Naive B cell (primary cell): ENCODE data around the gene MCRIP1. TPM values are rescaled to one million over a fixed set of nuclear protein-coding genes. Genes with fewer than 3 reads are reported as not detected.

Experiments used
- ATAC-seq, 2 donors: fragments of 150-1000 bp; cut with Tn5 transposase; 2 replicates each; pipeline ENCODE4 v1.10.0; 2021; ENCODE audit warnings: low read depth in 2 of 2, mild to moderate bottlenecking in 2 of 2, moderate library complexity in 2 of 2
- DNase-seq: peaks from one replicate; pipeline ENCODE4 v3.0.0; 2022
- H3K27ac Mint-ChIP-seq, 6 donors: one replicate each; pipeline ENCODE4 v1.8.0; 2020 to 2022; ENCODE audit warnings: mild to moderate bottlenecking in 6 of 6, mixed read lengths in 6 of 6, moderate library complexity in 5 of 6, inconsistent platforms in 2 of 6
- H3K27me3 Mint-ChIP-seq, 3 donors: one replicate each; pipeline ENCODE4 v1.8.0; 2021 to 2022; ENCODE audit warnings: mixed read lengths in 3 of 3, mild to moderate bottlenecking in 1 of 3
- H3K36me3 Mint-ChIP-seq, 2 donors: one replicate each; pipeline ENCODE4 v1.8.0; 2020 to 2022; ENCODE audit warnings: mixed read lengths in 2 of 2, inconsistent platforms in 1 of 2, mild to moderate bottlenecking in 1 of 2
- H3K4me1 Mint-ChIP-seq, 3 donors: one replicate each; pipeline ENCODE4 v1.8.0; 2020 to 2022; ENCODE audit warnings: mixed read lengths in 3 of 3, inconsistent platforms in 1 of 3, mild to moderate bottlenecking in 1 of 3, moderate library complexity in 1 of 3
- H3K4me3 Mint-ChIP-seq, 8 donors: one replicate each; pipeline ENCODE4 v1.8.0; 2020 to 2022; ENCODE audit warnings: mild to moderate bottlenecking in 8 of 8, mixed read lengths in 8 of 8, moderate library complexity in 8 of 8, inconsistent platforms in 2 of 8
- H3K9me3 Mint-ChIP-seq, 7 donors: one replicate each; pipeline ENCODE4 v1.8.0; 2020 to 2022; ENCODE audit warnings: mixed read lengths in 7 of 7, mild to moderate bottlenecking in 5 of 7, inconsistent platforms in 2 of 7, moderate library complexity in 1 of 7
- polyA plus RNA-seq, 6 donors: library from polyadenylated mRNA; unstranded; fragments of 300-500 nt; fragmentation: Illumina TruSeq; gene quantifications; one replicate each; pipeline ENCODE4 v1.2.3, GENCODE V29; 2021; ENCODE audit warnings: low read depth in 6 of 6

The MCRIP1 gene
- polyA plus RNA-seq, 6 donors from 2014 or later: 66.2 to 114 (median 77.4) TPM

DNA sequence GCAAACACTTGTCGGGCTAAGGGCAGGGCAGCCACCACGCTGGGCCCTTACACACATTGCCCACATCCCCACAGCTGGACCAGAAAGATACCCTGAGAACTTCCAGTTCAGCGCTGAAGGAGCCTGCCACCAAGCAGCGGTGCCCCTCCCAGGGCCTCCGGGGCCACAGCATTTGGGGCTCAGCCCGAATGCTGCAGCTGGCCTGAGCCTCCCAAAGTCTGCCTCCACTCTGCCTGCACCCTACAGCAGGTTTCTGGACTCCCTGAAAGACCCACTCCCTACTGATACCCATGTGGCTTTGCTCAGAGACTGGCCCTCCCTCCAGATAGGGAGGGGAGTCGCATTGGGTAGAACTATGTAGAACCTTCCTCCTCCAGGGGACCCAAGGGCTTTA is 1.5 kb downstream of the MCRIP1 start:
- DNase-seq (no peak), ATAC-seq (no peak)
- Mint-ChIP-seq H3K36me3 (no peaks in the 10 kb centered on the region), H3K4me3 (peak overlapping the region; percentile 85 to 97 (median 93)), H3K9me3 (no peaks in the 10 kb centered on the region), H3K4me1 (peaks cover 21 to 30% (median 29%) of the 10 kb centered on the region in 3 donors), H3K27ac (peak overlapping the region; percentile 76 to 98 (median 94)), H3K27me3 (no peaks in the 10 kb centered on the region)

DNA sequence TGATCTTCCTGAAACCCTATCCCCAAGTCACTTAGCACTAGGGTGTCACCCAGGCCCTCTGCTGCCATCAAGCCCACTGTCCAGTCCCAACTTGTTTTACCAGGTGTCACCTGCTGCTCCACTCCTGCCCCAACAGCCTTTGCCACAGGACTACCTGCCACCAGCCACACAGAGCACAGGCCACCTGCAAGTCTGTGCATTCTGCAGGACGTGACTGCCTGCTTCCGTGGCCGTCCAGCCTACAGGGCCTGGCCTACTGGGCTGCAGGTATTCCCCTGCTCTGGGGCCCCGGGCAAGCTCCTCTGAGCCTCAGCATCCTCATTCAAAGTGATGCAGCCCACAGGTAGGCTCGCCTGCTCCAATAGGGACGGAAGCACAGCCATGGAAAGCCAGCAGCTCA is 3.2 kb downstream of the MCRIP1 start:
- Mint-ChIP-seq H3K4me3 (peak overlapping the region in 2 of 8 donors; percentile 32 to 55), H3K9me3 (no peaks in the 10 kb centered on the region), H3K4me1 (peaks cover 22 to 35% (median 35%) of the 10 kb centered on the region in 3 donors), H3K27ac (no peak overlapping the region), H3K27me3 (no peaks in the 10 kb centered on the region), H3K36me3 (no peaks in the 10 kb centered on the region)
- ATAC-seq: no peak
- no peak for DNase-seq

DNA sequence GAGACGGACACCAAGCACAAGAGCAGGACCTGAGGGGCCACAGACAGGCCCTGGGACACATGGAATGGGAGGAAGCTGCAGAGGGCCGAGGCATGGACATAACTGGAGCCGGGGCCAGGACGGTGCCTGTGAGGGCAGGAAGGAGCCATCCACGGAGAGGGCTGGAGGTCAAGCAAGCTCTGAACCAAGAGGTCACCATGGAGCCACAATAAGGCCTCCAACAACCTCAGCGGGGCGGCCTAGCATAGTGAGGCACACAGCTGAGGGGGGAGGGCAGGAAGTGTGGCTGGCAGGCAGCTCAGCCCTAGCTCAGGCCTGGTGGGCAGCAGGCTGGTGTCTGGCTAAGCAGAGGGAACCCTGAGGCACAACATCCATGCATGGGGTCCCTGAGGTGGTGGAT is 4.4 kb downstream of the MCRIP1 start:
- DNase-seq: no peak

DNA sequence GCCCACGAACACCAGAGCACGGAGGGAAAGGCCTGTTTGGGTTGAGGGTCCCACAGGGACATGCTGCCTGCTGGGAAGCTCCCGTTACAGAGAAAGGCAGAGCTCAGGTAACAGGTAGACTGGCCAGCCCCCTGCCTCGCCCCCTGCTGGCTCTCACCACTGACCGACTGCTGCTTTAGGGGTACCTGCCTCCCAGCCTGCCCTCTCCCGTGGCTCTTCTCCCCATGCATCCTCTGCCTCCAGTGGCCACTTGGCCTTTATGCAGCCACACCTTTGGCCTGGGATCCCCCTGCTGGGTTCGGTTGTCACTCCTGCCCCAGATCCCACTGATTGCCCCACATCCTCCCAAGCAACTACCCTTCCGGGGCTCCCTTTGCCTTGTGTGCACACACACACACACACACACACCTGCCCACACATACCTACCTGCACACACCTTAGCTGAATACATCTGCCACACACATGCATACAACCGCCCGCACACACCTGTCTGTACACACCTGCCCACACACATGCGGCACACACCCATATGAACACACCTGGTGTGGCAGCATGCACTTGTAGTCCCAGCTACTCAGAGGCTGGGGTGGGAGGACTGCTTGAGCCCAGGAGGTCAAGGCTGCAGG is 7.1 kb downstream of the MCRIP1 start:
- DNase-seq: no peak
- Mint-ChIP-seq H3K4me1 (peaks cover 8 to 23% (median 13%) of the 10 kb centered on the region in 3 donors), H3K27me3 (no peaks in the 10 kb centered on the region), H3K4me3 (no peak overlapping the region), H3K27ac (peak overlapping the region in 2 of 6 donors; percentile 39 to 81), H3K9me3 (no peaks in the 10 kb centered on the region), H3K36me3 (no peaks in the 10 kb centered on the region)
- no peak for ATAC-seq

More for the DNA sequence above, 4.4 kb downstream of the MCRIP1 start:
- Mint-ChIP-seq H3K4me1 (peaks cover 20 to 35% (median 30%) of the 10 kb centered on the region in 3 donors), H3K9me3 (no peaks in the 10 kb centered on the region), H3K27ac (peak overlapping the region in 1 of 6 donors; percentile 72), H3K4me3 (no peak overlapping the region), H3K36me3 (no peaks in the 10 kb centered on the region), H3K27me3 (no peaks in the 10 kb centered on the region)
- no peak for ATAC-seq

DNA sequence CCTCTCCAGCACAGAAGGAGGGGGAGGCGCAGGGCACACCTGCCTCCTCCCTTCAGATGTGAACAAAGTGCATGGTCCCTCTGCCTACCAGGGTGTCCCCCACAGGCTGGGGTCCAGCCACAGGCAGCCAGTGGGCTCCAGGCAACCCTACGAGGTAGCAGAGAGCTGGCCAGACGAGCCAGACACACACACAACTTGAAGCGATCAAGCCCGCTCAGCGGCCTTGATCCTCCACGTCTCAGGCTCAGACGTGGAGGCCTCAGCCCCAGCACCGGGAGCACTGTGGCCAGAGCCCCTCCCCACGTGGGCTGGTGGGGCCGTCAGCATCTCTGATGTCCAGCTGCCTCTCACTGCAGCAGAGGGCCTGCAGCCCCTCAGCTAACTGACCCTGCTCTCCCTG is 8.5 kb downstream of the MCRIP1 start:
- Mint-ChIP-seq H3K36me3 (no peaks in the 10 kb centered on the region), H3K27ac (no peak overlapping the region), H3K9me3 (no peaks in the 10 kb centered on the region), H3K4me3 (no peak overlapping the region), H3K4me1 (peaks cover 8 to 17% (median 11%) of the 10 kb centered on the region in 3 donors), H3K27me3 (no peaks in the 10 kb centered on the region)
- ATAC-seq (no peak), DNase-seq (no peak)

DNA sequence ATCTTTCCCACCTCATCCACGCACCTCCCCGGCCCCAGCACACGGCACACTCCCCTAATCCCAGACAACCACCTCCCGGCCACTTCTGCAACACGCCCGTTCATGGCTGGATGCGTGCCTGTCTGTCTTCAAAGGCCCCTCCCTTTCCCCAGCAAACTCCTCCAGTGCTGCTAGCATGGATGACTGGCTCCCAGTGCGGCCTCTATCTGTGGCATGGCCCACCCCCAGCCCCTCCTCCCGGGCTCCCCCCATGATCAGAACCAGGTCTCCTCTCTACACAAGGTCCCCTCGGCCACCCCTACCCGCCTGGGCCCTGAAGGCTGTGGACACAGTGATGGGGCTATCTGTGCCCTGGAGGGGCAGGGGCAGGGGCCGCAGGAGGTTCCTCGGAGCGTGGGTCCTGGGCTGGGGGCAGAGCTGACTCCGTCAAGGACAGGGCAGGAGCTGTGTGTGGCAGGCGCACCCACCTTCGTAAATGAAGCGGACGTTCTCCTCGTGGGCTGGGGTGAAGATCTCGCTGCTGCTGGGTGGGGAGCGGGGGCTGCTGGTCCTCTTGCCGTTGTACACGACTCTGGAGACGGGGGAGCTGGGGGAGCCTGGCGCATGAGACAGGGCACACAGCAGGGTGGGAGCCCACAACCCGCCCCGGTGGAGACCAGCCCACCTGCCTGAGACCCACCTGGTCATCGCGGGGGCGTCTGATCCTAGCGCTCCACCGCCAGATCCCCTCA is 9.1 kb downstream of the MCRIP1 start:
- Mint-ChIP-seq H3K4me1 (peaks cover 8 to 13% (median 9%) of the 10 kb centered on the region in 3 donors), H3K4me3 (no peak overlapping the region)

DNA sequence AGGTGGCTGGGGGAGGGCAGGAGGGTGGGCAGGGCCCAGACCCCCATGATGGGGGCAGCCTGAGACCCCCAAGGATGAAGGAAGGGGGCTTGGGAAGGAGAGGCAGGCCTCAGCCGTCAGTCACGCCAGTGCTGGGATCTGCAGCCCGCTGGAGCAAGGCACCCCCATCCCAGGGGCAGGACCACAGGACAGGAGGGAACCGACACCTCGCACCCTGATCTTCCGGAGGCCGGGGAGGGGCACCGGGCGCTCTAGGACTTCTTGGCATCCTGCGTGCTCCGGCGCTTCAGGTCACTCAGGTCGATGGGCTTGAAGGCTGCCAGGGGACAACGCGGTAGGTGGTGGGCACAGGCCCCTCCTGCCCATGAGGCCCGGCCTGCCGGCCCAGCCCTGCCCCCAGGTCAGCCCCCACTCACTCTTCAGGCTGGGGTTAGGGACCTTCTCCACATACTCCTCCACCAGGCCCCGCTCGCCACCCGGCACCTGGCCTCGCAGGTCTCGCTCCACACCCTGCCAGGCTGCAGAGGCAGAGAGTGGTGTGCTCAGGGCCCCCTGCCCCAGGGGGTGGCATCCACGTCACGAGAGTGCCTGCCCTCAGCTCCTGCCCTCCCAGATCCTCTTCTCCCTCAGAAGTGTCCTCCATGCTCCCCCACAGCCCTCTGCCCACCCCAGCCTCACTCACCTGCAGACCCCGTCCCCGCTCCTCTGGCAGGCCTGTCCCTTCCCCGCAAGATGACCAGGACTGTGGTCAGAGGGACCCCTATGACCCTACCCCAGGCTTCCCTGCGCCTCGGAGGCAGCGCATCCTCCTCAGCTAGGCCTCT is 9.9 kb downstream of the MCRIP1 start:
- ATAC-seq (no peak), DNase-seq (no peak)
- Mint-ChIP-seq H3K27me3 (no peaks in the 10 kb centered on the region), H3K4me1 (peaks cover 5 to 7% (median 6%) of the 10 kb centered on the region in 3 donors), H3K27ac (peak overlapping the region in 3 of 6 donors; percentile 52 to 81 (median 75)), H3K9me3 (no peaks in the 10 kb centered on the region), H3K4me3 (peak overlapping the region in 1 of 8 donors; percentile 5), H3K36me3 (no peaks in the 10 kb centered on the region)

More for the DNA sequence above, 9.1 kb downstream of the MCRIP1 start:
- H3K36me3 Mint-ChIP-seq: no peaks in the 10 kb centered on the region
- ATAC-seq: no peak
- no peaks in the 10 kb centered on the region for H3K27me3 Mint-ChIP-seq
- no peaks in the 10 kb centered on the region for H3K9me3 Mint-ChIP-seq
- no peak for DNase-seq
- peak overlapping the region in 2 of 6 donors; percentile 52 to 81 for H3K27ac Mint-ChIP-seq

DNA sequence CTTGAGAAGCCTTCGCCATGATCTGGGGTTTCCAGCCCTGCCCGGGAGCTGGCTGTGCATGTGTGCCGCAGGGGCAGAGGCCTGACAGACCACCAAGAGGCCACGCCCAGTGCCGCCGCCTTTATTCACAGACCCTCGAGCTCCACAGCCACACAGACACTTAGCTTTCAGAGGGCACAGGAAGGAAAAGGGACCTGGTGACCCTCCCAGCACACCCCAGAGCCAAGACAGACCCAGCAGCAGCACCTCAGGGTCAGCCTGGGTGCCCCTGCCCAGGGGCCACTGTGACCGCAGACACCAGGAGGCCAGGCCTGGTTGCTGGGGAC is 10.8 kb downstream of the MCRIP1 start:
- ATAC-seq: no peak

DNA sequence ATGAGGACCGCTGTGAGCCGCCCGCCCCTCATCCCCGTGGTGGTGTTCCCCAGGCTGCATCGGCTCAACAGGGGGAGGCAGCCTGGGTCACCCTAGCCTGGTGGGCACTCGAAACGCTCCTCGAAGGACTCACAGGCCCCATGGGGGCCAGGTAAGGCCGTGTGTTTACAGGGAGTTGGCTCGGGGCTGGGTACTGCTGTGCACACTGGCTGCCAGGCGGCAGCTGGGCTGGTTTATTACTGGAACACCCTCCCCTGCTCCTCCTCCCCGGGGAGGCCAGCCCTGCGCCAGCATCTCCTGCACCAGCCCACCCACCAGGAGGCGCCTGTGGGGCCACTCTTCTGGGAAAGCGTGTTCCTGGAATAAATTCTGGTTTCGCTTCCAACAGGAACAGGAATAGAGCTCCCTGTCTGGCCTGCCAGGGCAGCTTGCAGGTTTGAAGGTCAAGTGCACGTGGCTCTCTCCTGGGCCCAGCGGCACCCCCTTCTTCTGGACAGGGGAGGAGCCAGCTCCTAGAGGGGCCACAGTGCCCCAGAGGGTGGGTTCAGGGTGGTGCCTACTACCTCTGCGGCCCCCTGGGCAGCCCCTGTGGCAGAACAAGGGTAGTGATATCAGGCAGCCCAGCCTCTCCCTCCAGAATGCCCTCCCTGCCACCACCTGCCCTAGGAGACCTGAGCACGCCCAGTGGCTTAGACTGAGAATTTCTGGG is 11.3 kb downstream of the MCRIP1 start:
- no peak for ATAC-seq
- H3K4me1 Mint-ChIP-seq: peaks cover 5 to 7% (median 5%) of the 10 kb centered on the region in 3 donors
- no peaks in the 10 kb centered on the region for H3K9me3 Mint-ChIP-seq
- DNase-seq: no peak
- H3K27ac Mint-ChIP-seq: no peak overlapping the region
- H3K27me3 Mint-ChIP-seq: peaks cover 0 to 12% (median 8%) of the 10 kb centered on the region in 3 donors
- peak overlapping the region in 1 of 8 donors; percentile 45 for H3K4me3 Mint-ChIP-seq
- H3K36me3 Mint-ChIP-seq: no peaks in the 10 kb centered on the region

More for the DNA sequence above, 10.8 kb downstream of the MCRIP1 start:
- H3K9me3 Mint-ChIP-seq: no peaks in the 10 kb centered on the region
- H3K36me3 Mint-ChIP-seq: no peaks in the 10 kb centered on the region
- H3K4me1 Mint-ChIP-seq: peaks cover 5 to 7% (median 5%) of the 10 kb centered on the region in 3 donors
- H3K27ac Mint-ChIP-seq: no peak overlapping the region
- DNase-seq: no peak
- H3K27me3 Mint-ChIP-seq: peaks cover 0 to 7% (median 6%) of the 10 kb centered on the region in 3 donors
- H3K4me3 Mint-ChIP-seq: peak overlapping the region in 1 of 8 donors; percentile 45

DNA sequence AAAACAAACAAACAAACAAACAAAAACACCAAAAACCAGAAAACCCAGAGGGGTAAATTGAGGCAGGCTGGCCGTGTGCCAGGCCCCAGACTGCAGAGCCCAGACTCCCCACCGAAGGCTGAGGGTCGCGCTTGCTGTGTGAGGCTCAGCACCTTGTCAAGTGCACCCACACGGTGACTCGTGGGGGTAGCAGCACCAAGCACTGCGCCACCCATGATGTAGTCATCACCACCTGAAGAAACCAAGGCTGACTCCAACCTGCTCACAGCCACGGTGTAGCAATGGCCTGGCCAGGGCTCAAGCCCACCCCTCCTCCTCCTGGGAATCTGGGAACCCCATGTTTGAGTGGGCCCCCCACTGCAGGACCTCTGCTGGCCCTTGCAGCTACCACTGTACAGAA is 11.9 kb downstream of the MCRIP1 start:
- H3K9me3 Mint-ChIP-seq: no peaks in the 10 kb centered on the region
- ATAC-seq: no peak
- H3K36me3 Mint-ChIP-seq: no peaks in the 10 kb centered on the region
- H3K4me3 Mint-ChIP-seq: no peak overlapping the region
- peaks cover 3 to 4% (median 3%) of the 10 kb centered on the region in 3 donors for H3K4me1 Mint-ChIP-seq
- H3K27ac Mint-ChIP-seq: no peak overlapping the region
- no peak for DNase-seq
- peaks cover 2 to 19% (median 15%) of the 10 kb centered on the region in 3 donors for H3K27me3 Mint-ChIP-seq

DNA sequence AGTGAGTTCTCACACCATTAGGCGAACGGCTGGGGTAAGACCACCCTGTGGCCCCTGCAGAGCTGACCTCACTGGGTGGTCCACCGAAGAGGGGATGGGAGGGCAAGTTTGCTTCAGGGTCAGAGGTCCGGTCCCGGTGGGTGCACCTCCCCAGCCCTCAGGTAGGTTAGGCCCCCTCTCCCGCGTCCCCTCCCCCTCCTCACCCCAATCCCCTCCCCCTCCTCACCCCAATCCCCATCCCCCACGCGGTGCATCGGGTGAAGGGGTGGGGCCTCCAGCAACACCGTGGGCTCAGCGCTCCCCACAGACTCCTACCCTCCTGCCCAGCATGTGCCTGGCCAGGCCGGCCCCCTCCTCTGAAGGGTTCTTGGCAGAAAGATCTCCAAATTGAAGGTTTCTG is 13.4 kb downstream of the MCRIP1 start:
- Mint-ChIP-seq H3K27ac (no peak overlapping the region), H3K4me1 (no peaks in the 10 kb centered on the region), H3K9me3 (no peaks in the 10 kb centered on the region), H3K4me3 (no peak overlapping the region), H3K36me3 (no peaks in the 10 kb centered on the region), H3K27me3 (peaks cover 4 to 22% (median 18%) of the 10 kb centered on the region in 3 donors)
- DNase-seq (no peak), ATAC-seq (no peak)

DNA sequence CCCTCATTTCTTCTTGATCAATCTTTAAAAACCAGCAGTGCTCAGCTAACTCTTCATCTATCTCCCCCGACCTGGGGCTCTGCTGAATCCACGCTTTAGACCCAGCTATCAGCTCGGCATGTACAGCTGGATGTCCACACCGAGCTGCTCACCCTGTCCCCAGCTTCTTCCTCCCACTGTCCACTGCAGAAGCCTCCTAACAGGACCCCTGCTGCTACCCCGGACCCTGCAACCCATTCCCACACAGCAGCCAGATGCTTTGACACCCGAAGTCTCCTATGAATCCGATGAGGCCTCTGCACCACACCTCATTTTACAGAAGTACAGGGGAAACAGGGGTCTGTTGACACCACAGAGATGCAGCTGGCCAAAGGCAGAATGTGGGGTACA is 15.3 kb downstream of the MCRIP1 start:
- Mint-ChIP-seq H3K36me3 (no peaks in the 10 kb centered on the region), H3K9me3 (no peaks in the 10 kb centered on the region), H3K27ac (no peak overlapping the region), H3K4me1 (no peaks in the 10 kb centered on the region), H3K27me3 (peaks cover 4 to 22% (median 18%) of the 10 kb centered on the region in 3 donors), H3K4me3 (no peak overlapping the region)
- ATAC-seq (no peak), DNase-seq (no peak)

DNA sequence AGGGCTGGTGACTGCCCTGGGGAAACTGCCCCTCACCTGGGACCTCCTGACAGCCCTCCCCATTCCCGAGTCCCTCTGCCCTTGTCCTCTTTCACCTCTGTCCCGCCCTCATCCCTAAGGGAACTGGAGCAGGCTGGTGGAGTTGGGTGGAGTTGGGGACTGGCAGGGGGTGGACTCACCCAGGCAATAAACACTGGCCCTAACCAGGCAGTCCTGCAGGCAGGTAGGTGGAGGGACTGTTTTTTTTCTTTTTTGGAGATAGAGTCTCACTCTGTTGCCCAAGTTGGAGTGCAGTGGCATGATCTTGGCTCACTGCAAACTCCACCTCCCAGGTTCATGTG is 17.5 kb downstream of the MCRIP1 start:
- Mint-ChIP-seq H3K9me3 (no peaks in the 10 kb centered on the region), H3K4me1 (no peaks in the 10 kb centered on the region), H3K36me3 (no peaks in the 10 kb centered on the region), H3K27ac (no peak overlapping the region), H3K4me3 (no peak overlapping the region), H3K27me3 (peaks cover 4 to 24% (median 23%) of the 10 kb centered on the region in 3 donors)
- DNase-seq (no peak), ATAC-seq (no peak)
